GM12872 (cell line): ENCODE measurements around the gene LY6G6D.

Experiments
- TF ChIP-seq, protein P1 (sequence below): IDR thresholded peaks from 3 replicates; pipeline ENCODE4 v1.5.1; 2011; ENCODE audit warnings: low read depth, mild to moderate bottlenecking, low read length, moderate library complexity; ENCODE audit not compliant: insufficient read depth

LY6G6D gene

DNA sequence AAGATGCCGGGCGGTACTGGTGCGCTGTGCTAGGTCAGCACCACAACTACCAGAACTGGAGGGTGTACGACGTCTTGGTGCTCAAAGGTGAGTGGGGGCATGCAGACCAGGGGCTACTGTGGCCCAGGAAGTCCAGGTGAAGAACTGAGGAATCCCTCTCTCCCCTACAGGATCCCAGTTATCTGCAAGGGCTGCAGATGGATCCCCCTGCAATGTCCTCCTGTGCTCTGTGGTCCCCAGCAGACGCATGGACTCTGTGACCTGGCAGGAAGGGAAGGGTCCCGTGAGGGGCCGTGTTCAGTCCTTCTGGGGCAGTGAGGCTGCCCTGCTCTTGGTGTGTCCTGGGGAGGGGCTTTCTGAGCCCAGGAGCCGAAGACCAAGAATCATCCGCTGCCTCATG, 7.4 kb upstream of the LY6G6D start:
- TF ChIP-seq, protein P1, sequence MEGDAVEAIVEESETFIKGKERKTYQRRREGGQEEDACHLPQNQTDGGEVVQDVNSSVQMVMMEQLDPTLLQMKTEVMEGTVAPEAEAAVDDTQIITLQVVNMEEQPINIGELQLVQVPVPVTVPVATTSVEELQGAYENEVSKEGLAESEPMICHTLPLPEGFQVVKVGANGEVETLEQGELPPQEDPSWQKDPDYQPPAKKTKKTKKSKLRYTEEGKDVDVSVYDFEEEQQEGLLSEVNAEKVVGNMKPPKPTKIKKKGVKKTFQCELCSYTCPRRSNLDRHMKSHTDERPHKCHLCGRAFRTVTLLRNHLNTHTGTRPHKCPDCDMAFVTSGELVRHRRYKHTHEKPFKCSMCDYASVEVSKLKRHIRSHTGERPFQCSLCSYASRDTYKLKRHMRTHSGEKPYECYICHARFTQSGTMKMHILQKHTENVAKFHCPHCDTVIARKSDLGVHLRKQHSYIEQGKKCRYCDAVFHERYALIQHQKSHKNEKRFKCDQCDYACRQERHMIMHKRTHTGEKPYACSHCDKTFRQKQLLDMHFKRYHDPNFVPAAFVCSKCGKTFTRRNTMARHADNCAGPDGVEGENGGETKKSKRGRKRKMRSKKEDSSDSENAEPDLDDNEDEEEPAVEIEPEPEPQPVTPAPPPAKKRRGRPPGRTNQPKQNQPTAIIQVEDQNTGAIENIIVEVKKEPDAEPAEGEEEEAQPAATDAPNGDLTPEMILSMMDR = no peak

DNA sequence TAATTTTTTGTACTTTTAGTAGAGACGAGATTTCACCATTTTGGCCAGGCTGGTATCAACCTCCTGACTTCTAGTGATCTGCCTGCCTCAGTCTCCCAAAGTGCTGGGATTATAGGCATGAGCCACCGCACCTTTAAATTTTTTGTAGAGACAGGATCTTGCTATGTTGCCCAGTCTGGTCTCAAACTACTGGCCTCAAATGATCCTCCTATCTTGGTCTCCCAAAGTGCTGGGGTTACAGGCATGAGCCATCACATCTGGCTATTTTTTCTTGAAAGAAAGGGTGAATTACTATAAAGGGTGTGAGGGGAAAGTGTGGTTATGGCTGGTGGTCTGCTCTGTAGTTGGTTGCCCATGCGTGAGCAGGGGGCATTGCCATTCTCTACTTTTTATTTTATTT, 6.9 kb upstream of the LY6G6D start:
- TF ChIP-seq, protein P1 = no peak

DNA sequence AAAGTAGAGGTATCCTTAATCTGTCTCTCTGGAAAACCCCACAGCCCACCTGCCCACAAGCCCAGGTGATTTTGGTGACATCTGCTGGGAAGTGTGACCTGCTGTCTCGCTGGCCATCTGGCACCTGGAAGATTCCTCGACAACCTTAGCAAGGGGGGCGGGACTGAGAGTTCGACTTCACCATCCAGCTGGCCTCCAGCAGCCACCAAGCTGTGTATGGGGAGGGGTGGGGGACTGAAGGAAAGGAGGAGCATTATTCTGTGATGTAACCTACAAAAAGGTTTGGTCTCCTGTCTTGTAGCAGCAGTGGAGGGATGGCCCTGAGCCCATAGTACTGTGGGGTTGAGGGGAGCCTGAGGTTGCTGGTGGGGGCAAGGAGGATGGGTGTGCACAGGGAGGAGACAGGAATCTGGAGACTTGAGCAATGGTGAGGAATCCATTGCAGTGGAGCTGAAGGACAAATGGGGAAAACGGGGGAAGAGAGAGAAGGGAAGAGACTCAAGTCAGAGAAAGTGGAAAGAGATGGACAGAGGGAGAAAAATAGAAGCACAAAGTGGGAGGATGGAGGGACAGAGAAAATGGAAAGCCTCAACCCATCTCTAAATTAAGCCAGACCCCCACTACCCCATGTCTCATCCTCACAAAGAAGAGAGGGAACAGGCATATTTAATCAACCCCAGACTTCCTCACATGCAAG, 4.5 kb upstream of the LY6G6D start:
- TF ChIP-seq, protein P1 = no peak

DNA sequence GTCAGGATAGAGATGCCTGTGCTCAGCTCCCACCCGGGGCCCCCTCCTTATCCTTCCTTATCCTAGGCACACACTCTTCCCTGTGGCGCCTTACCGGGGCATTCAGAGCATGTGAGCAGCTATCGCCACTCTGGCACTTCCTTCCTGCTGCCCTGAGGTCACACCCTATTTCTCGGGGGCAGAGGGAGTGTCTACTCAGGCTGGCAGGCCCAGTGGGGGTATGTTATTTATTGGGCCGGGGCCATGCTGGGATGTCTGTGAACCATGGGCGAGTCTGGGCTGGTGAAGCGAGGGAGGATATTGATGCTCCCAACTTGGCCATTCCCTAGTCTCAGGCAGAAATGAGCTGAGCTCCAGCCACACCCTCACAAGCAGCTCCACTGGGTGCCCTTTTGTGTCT, 3.9 kb upstream of the LY6G6D start:
- TF ChIP-seq, protein P1 = no peak

DNA sequence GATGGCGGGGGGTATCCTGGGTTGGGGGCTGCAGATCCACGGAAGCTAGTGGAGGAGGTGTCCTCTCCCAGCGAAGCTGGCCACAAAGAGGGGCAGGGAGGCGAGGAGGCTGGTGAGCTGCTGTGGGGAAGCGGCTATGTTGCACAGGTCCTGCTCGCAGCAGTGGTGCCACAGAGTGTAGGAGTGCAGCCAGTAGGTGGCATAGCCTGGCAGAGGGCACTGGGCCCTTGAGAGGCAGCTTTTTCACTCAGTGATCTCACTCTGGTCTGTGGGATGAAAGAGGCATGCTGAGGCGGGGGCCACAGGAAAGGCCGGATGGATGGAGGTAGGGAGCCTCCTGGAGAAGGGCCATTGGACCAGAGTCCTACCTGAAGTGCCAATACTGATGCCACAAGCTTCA, 2.9 kb upstream of the LY6G6D start:
- TF ChIP-seq, protein P1 = peak; percentile 39; the same call in 2 of the 3 replicates

DNA sequence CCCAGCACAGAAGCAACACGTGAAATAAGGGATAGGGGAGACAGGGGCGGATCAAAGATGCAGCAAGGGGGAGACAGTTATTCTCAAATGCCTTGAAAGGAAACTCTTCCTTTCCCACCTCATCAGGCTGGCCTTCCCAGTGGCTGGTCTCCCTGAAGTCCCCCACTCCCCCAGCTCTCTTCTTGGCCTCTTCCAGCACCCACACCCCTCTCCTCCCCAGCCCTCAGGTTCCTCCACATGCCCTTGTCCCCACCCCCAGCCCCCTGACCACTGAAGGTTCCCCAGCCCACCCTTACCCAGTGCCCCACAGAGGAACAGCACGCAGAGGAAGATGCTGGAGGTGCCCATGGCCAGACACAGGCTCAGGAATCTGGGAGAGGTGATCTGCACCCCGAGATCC, 1.7 kb upstream of the LY6G6D start:
- TF ChIP-seq, protein P1 = no peak

DNA sequence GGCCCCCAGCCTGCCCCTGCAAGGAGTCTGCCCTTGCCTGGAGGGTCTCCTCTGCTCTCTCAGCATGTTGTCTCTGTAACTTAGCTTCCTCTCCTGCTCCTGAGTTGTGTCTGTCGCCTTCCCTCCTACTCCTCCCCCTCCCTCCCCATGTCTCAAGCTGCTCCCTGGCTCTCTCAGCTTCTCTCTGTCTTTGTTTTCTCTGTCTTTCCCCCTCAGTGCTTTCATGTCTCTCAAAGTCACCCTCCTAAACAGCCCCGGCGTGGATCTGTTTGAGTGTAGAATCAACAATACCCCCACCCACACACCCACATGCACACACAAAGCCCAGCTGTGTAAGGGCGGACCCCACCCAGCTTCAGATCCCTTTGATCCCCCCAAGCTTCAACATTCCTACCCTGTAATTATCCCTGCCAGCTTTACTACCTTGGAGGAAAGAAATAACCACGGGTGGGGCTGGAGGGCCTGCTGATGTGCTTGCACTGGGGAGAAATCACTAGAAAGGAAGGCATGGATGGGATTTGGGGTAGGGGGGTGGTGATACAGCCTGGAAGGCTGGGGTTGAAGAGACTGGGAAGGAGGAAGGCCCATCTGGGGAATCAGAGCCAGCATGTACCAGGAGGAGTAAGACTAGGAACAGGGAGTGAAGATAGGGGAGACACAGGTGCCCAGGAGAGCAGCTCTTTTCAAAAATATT, 1.0 kb upstream of the LY6G6D start:
- TF ChIP-seq, protein P1 = no peak
